NCI-H1417 (cell line): Measurements from ENCODE around the gene ENO1.
"Not testable (repeated sequence)": the region's sequence is repeated elsewhere in the genome, so short reads cannot be mapped to it uniquely, and the experiment has no call there.

Source experiments
- DNase-seq, 3 experiments: peaks; one replicate each; lab custom pipeline; 2025; lab: John Stamatoyannopoulos, UW

Gene ENO1

DNA sequence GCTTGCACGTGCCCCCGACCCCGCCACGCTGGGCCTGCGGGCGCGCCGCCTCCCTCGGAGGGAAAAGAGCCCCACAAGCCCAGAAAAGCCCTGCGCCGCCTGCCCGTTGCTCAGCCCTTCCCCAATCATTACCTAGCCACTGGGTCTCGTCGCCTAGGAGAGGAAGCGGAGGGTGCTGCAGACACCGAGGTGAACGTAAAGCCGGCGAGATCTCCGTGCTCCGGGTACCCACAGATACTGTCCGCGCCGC is at the start of gene ENO1:
Gene ENO1 (minus strand): TSS at position 239 of the 250 bp plus-strand sequence. CDS start 3,778 bp downstream, outside the sequence.
- DNase-seq: no peak

- peak in 1 of 3 experiments; percentile 69 for DNase-seq
Observed at GRCh38 chr1:8926707-8927694, 48.5 kb upstream of the ENO1 start.

DNA sequence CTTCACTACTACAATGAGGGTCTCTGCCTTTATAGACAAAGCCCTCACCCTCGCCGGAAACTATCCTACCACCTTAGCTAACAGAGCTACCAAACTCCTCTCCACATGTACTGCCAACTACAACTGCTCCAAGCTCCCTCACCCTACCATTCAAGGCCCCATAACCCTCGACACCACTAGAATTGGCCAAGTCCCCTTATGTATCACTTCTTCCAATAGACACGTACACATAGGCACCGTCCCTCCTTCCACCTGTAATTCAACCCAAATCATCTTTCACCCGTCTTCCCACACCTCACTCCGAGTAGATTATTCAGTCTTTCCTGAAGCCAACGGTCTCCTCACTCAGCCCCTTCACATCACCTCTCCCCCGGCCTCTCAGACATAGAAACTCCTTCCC is 47.5 kb upstream of the ENO1 start:
- no peak for DNase-seq

DNA sequence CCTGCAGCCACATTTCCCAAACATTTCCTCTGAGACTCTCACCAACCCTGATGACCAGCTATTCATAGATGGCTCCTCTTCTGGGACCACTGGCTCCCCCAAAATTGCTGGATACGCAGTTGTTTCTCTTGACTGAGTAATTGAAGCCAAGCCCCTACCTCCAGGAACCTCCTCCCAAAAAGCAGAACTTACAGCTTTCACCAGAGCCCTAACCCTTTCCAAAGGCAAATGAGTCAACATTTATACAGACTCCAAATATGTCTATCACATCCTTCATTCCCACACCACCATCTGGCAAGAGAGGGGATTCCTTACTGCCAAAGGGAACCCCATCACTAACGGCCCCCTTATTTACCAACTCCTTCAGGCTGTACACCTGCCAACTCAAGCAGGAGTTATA is 46.9 kb upstream of the ENO1 start:
- peak in 2 of 3 experiments; percentile 12 to 42 for DNase-seq

DNA sequence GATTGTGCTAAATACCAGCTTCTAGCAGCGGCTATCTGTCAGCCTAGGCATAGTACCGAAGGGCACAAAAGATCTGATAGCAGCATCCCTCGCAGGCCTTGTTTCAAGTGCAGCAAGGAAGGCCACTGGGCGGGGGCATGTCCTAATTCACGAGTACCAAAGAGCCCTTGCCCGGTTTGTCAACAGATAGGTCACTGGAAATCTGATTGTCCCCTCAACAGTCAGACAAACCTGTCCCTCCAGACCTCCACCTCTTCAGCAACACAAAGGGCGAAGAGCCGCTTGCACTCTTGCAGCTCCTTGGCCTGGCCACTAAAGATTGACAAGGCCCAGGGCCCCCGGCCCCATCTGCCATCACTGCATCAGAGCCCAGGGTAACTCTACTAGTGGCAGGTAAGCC is 44.5 kb upstream of the ENO1 start:
- no peak for DNase-seq

DNA sequence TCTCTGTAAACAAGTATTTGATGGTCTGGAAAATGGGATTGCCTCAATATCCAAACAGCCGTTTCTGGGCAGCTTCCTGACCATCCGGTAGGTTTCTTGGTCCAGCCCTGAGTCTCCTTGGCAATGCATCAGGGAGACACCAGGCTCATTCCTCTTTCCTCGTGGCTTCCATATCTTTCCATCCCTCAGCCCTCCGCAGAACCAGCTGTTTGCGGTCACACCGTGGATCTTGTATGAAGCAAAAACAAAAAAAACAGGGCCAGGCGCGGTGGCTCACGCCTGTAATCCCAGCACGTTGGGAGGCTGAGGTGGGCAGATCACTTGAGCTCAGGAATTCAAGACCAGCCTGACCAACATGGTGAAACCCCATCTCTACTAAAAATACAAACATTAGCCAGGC is 39.0 kb upstream of the ENO1 start:
- DNase-seq: not testable (repeated sequence)

DNA sequence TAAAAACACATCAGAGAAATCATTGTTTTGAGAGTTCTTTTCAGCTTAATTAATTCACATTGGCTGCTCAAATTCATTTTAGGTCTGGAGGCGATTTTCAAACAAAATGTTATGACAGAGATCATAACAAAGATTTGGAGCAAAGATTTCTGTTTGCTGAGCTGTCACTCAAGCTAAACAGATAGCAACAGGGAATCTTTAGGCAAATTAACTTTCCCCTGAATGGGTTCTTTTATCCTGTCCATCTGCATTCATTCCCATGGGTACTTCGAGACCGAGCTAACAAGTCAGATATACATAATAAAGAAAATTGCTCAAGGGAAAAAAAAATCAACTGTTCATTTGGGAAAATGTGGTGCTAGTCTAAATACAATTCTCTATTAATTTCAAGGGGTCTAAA is 37.0 kb upstream of the ENO1 start:
- peak in 1 of 3 experiments; percentile 27 for DNase-seq

DNA sequence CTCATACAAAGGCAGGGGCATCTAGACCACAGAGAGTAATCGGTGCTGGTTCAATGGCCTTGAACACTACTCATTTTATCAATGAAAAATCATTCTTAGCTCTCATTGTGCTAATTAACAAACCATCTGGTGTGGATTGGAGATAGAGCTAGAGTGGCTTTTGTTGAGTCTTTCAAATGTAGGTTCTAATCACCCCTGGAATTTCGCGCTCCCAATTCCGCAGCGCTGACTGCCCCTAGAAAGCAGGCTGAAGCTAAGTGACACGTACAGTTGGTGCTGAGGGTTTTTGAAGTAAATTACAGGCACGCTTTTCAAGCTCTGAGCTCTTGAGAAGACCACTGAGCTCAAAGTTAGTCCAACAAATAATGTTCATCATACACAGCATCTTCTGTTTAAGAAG is 36.0 kb upstream of the ENO1 start:
- DNase-seq: no peak

DNA sequence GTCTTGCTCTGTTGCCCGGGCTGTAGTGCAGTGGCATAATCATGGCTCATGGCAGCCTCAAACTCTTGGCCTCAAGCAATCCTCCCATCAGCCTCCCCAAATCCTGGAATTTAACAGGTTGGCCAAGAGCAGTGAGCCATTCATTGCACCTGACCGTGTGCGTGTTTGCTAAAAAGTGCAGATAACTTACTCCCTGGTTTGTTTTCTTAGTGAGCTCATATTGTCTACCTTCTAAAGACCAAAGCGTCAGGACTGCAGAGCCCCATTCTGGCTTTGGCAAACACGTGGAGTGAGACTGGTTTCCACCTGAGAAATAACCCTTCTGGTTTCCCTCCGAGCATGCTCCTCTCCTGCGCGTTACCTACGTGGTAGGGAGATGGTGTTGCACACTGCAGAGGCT is 35.0 kb upstream of the ENO1 start:
- no peak for DNase-seq

- DNase-seq: peak; percentile 61 to 88 (median 69)
Observed at GRCh38 chr1:8911416-8912309, 33.2 kb upstream of the ENO1 start.

DNA sequence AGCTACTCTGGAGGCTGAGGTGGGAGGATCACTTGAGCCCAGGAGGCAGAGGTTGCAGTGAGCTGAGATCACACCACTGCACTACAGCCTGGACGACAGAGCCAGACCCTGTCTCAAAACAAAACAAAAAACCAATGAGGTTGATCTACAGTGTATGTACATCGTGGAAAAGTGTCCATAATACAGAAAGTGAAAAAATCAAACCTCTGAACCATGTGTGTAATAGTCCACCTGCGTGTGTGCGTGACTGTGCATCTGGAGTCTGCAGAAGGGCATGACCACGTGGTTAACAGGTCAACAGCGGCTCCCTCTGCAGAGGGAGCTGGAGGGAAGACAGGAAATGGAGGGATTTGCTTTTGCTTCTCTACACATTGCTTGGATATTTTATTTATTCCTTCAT is 32.4 kb upstream of the ENO1 start:
- DNase-seq: peak in 2 of 3 experiments; percentile 51 to 83

DNA sequence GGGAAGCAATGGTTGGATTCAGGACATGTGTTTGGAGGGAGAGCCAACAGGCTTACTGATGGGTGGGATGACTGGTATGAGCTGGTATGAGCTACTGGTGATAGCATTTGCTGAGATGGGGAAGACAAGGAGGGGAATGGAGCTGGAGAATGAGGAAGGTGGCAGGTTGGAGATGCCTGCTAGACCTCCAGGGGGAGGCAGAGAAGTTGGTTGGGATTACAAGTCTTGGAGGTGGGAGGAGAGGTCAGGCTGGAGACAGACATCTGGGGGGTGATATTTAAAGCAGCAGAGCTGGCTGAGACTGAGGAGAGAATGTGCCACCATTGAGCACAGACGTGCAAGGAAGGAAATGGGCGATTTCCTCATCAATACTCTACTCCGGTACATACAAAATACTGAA is 31.8 kb upstream of the ENO1 start:
- no peak for DNase-seq

- DNase-seq: no peak
Observed at GRCh38 chr1:8908388-8909151, 30.1 kb upstream of the ENO1 start.

DNA sequence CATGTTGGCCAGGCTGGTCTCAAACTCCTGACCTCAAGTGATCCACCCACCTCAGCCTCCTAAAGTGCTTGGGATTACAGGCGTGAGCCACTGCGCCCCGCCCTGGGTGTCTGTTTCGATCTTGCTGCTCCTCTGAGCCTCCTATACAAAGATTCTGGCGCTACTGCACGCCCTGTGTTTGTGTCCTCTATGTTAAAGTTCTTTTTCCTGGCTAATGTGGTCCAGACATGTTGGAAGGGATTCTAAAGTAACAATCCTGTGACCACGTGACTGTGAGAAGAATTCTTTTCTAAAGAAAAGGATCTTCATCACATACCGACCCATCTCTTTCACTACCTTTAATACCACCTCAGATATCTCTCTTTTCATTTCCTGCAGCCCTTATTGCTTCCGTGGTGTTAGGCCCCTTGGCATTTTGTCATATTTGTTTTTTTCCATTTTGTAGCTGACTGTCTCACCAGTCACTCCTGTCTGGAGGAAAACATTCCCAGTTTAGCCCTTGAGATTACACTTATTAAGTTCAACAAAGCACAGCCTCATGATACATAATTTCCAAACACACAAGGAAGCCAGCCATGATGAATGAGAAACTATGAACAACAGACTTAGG is 27.2 kb upstream of the ENO1 start:
- no peak for DNase-seq

GRCh38 chr1:8903908-8904650 is 25.6 kb upstream of the ENO1 start:
- peak in 2 of 3 experiments; percentile 36 to 42 for DNase-seq

DNA sequence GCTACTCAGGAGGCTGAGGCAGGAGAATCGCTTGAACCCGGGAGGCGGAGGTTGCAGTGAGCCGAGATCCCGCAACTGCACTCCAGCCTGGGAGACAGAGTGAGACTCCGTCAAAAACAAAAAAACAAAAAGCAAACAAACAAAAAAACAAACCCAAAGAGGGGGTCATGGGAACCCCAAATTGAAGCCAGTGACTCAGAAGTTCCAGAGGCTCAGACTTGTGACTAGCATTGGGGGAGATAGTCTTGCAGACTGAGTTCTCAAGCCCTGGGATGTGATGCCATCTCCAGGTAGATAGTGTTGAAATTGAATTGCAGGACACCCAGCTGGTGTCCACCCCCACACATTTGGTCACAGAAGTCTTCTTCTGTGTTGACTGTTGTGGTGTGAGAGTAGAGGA is 24.9 kb upstream of the ENO1 start:
- DNase-seq: no peak

DNA sequence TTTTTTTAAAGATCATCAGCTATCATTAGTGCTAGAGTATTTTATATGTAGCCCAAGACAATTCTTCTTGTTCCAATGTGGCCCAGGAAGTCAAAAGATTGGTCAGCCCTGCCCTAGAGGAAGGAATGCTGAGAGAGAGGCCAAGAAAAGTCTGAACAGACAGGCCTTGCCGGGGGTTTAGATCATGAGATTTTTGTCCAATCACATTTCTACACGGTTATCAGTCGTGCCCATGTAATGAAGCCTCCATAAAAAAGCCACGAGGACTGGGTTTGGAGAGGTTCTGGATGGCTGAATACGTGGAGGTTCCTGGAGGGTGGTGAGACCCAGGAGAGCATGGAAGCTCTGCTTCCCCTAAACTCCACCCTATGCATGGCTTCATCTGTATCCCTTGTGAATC is 24.3 kb upstream of the ENO1 start:
- no peak for DNase-seq

GRCh38 chr1:8900684-8901083 is 22.2 kb upstream of the ENO1 start:
- DNase-seq: not testable (repeated sequence)

- DNase-seq: no peak
Observed at GRCh38 chr1:8899046-8899445, 20.6 kb upstream of the ENO1 start.

GRCh38 chr1:8898418-8898817 is 19.9 kb upstream of the ENO1 start:
- not testable (repeated sequence) for DNase-seq

DNA sequence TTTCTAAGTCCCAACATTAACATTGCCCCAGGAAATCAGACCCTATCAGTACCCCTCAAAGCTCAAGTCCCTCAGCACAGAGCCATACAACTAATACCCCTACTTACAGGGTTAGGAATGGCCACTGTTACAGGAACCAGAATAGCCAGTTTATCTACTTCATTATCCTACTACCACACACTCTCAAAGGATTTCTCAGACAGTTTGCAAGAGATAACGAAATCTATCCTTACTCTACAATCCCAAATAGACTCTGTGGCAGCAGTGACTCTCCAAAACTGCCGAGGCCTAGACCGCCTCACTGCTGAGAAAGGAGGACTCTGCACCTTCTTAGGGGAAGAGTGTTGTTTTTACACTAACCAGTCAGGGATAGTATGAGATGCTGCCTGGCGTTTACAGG is 19.0 kb upstream of the ENO1 start:
- not testable (repeated sequence) for DNase-seq
